ENCODE results near the gene SHH. TPM values are rescaled to one million over a fixed set of nuclear protein-coding genes. Genes with fewer than 3 reads are reported as not detected.

The SHH gene
- total RNA-seq, 1 experiment from 2014 or later: not detected

GRCh38 chr7:155753446-155753965, 58.8 kb downstream of the SHH start:
- no peak for DNase-seq (ENCODE audit: low spot score)
- intact Hi-C loops (cut with micrococcal nuclease; ENCODE audit: unreplicated experiment): no loop called here
- peaks cover 3% of the 10 kb centered on the region for H3K9me3 ChIP-seq (ENCODE audit: low read depth, low read length, poor library complexity, severe bottlenecking)
- no peak for TF ChIP-seq EZH2 (IDR thresholded peaks at IDR 0.05; ENCODE audit: borderline replicate concordance, low read depth, low read length, poor library complexity, severe bottlenecking)
- TF ChIP-seq CTCF (conservative IDR thresholded peaks at IDR 0.05; ENCODE audit: low read depth, low read length): no peak
- POLR2A ChIA-PET (ENCODE audit: low non-redundant PET): no interaction called here
- peaks cover 8% of the 10 kb centered on the region for H3K4me1 ChIP-seq (ENCODE audit: insufficient read depth, low read length, poor library complexity, severe bottlenecking)
- H3K27me3 ChIP-seq (replicated peaks; ENCODE audit: insufficient read depth, low read depth, low read length, poor library complexity): no peaks in the 10 kb centered on the region
- H3K4me3 ChIP-seq (ENCODE audit: low read depth, low read length, poor library complexity, severe bottlenecking): no peak overlapping the region
- H3K27ac ChIP-seq (ENCODE audit: low read depth, low read length, poor library complexity, severe bottlenecking): no peak overlapping the region
- CTCF ChIA-PET: no interaction called here
- no peaks in the 10 kb centered on the region for H3K36me3 ChIP-seq (ENCODE audit: insufficient read depth, low read length, poor library complexity, severe bottlenecking)
- no TSS peak for BruUV-seq (replicated peaks)

GRCh38 chr7:155752756-155753445, 59.4 kb downstream of the SHH start:
- Histone ChIP-seq H3K4me3 (ENCODE audit: low read depth, low read length, poor library complexity, severe bottlenecking) (no peak overlapping the region), H3K27me3 (replicated peaks; ENCODE audit: insufficient read depth, low read depth, low read length, poor library complexity) (no peaks in the 10 kb centered on the region), H3K9me3 (ENCODE audit: low read depth, low read length, poor library complexity, severe bottlenecking) (peaks cover 3% of the 10 kb centered on the region), H3K27ac (ENCODE audit: low read depth, low read length, poor library complexity, severe bottlenecking) (no peak overlapping the region), H3K4me1 (ENCODE audit: insufficient read depth, low read length, poor library complexity, severe bottlenecking) (peaks cover 2% of the 10 kb centered on the region), H3K36me3 (ENCODE audit: insufficient read depth, low read length, poor library complexity, severe bottlenecking) (no peaks in the 10 kb centered on the region)
- no peak for TF ChIP-seq EZH2 (IDR thresholded peaks at IDR 0.05; ENCODE audit: borderline replicate concordance, low read depth, low read length, poor library complexity, severe bottlenecking)
- TF ChIP-seq CTCF (conservative IDR thresholded peaks at IDR 0.05; ENCODE audit: low read depth, low read length): no peak
- intact Hi-C loops (cut with micrococcal nuclease; ENCODE audit: unreplicated experiment): no loop called here
- BruUV-seq (replicated peaks): no TSS peak
- POLR2A ChIA-PET (ENCODE audit: low non-redundant PET): no interaction called here
- no peak for DNase-seq (ENCODE audit: low spot score)
- CTCF ChIA-PET: no interaction called here

- Histone ChIP-seq H3K4me3 (ENCODE audit: low read depth, low read length, poor library complexity, severe bottlenecking) (no peak overlapping the region), H3K9me3 (ENCODE audit: low read depth, low read length, poor library complexity, severe bottlenecking) (no peaks in the 10 kb centered on the region), H3K27me3 (replicated peaks; ENCODE audit: insufficient read depth, low read depth, low read length, poor library complexity) (no peaks in the 10 kb centered on the region), H3K4me1 (ENCODE audit: insufficient read depth, low read length, poor library complexity, severe bottlenecking) (no peaks in the 10 kb centered on the region), H3K27ac (ENCODE audit: low read depth, low read length, poor library complexity, severe bottlenecking) (no peak overlapping the region), H3K36me3 (ENCODE audit: insufficient read depth, low read length, poor library complexity, severe bottlenecking) (peaks cover 2% of the 10 kb centered on the region)
- intact Hi-C loops (cut with micrococcal nuclease; ENCODE audit: unreplicated experiment): no loop called here
- TF ChIP-seq EZH2 (IDR thresholded peaks at IDR 0.05; ENCODE audit: borderline replicate concordance, low read depth, low read length, poor library complexity, severe bottlenecking): no peak
- TF ChIP-seq CTCF (conservative IDR thresholded peaks at IDR 0.05; ENCODE audit: low read depth, low read length): no peak
- POLR2A ChIA-PET (ENCODE audit: low non-redundant PET): no interaction called here
- DNase-seq (ENCODE audit: low spot score): no peak
- no TSS peak for BruUV-seq (replicated peaks)
- CTCF ChIA-PET: no interaction called here
Measured at GRCh38 chr7:155751409-155751808, 60.9 kb downstream of the SHH start.
